Measurements from ENCODE around the gene AP2B1. TPM values are rescaled to one million over a fixed set of nuclear protein-coding genes. Genes with fewer than 3 reads are reported as not detected.

Gene AP2B1
- total and polyA plus RNA-seq, 9 of the 15 experiments (the other 6 are each of a cell fraction or from before 2014, with no cell fraction given): 60.1 to 287 (median 105) TPM

GRCh38 chr17:35764123-35764991 is 177.2 kb downstream of the AP2B1 start (continued):
- no peak for TF ChIP-seq POU5F1 (IDR thresholded peaks at IDR 0.05; ENCODE audit: borderline replicate concordance, low read depth, low read length, partially characterized antibody)
- TF ChIP-seq BCL6 (CRISPR knock-in tag; IDR thresholded peaks at IDR 0.05): no peak
- TF ChIP-seq, protein P1, sequence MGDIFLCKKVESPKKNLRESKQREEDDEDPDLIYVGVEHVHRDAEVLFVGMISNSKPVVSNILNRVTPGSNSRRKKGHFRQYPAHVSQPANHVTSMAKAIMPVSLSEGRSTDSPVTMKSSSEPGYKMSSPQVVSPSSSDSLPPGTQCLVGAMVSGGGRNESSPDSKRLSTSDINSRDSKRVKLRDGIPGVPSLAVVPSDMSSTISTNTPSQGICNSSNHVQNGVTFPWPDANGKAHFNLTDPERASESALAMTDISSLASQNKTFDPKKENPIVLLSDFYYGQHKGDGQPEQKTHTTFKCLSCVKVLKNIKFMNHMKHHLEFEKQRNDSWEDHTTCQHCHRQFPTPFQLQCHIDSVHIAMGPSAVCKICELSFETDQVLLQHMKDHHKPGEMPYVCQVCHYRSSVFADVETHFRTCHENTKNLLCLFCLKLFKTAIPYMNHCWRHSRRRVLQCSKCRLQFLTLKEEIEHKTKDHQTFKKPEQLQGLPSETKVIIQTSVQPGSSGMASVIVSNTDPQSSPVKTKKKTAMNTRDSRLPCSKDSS (IDR thresholded peaks at IDR 0.05; ENCODE audit: low read depth, partially characterized antibody): no peak
- TF ChIP-seq CBX5 (IDR thresholded peaks at IDR 0.05; ENCODE audit: borderline replicate concordance, low read depth): peak; percentile 47; the same call in 1 of the 2 replicates
- no peak for TF ChIP-seq PPARD (CRISPR knock-in tag; IDR thresholded peaks at IDR 0.05)
- TF ChIP-seq, protein P2, sequence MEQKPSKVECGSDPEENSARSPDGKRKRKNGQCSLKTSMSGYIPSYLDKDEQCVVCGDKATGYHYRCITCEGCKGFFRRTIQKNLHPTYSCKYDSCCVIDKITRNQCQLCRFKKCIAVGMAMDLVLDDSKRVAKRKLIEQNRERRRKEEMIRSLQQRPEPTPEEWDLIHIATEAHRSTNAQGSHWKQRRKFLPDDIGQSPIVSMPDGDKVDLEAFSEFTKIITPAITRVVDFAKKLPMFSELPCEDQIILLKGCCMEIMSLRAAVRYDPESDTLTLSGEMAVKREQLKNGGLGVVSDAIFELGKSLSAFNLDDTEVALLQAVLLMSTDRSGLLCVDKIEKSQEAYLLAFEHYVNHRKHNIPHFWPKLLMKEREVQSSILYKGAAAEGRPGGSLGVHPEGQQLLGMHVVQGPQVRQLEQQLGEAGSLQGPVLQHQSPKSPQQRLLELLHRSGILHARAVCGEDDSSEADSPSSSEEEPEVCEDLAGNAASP (IDR thresholded peaks at IDR 0.05): no peak
- TF ChIP-seq KHSRP (IDR thresholded peaks at IDR 0.05): no peak
- no peak for TF ChIP-seq ZHX1 (conservative IDR thresholded peaks at IDR 0.05; ENCODE audit: low read length)
- TF ChIP-seq NRF1 (conservative IDR thresholded peaks at IDR 0.05 in 1 of 2, IDR thresholded peaks at IDR 0.05 in 1 of 2): peak; percentile 62 to 72
- TF ChIP-seq THAP7 (CRISPR knock-in tag; IDR thresholded peaks at IDR 0.05): no peak
- TF ChIP-seq GABPB2 (CRISPR knock-in tag; conservative IDR thresholded peaks at IDR 0.05): no peak
- TF ChIP-seq EP300 (IDR thresholded peaks at IDR 0.05; ENCODE audit: low read length): no peak
- TF ChIP-seq MECOM (CRISPR knock-in tag; IDR thresholded peaks at IDR 0.05): no peak
- TF ChIP-seq ARID1B (IDR thresholded peaks at IDR 0.05): no peak
- no peak for TF ChIP-seq SIX5 (IDR thresholded peaks at IDR 0.05; ENCODE audit: borderline replicate concordance in 1 of 2, insufficient read depth in 1 of 2, low read depth in 1 of 2, low read length in 2 of 2)
- TF ChIP-seq ARHGAP35 (IDR thresholded peaks at IDR 0.05; ENCODE audit: partially characterized antibody): no peak
- 0 out of 2 replicates have a peak, but pooled peaks have one; percentile 8 for TF ChIP-seq HCFC1 (IDR thresholded peaks at IDR 0.05; ENCODE audit: low read depth, low read length)
- peak; percentile 97 for TF ChIP-seq L3MBTL2 (IDR thresholded peaks at IDR 0.05)
- no peak for TF ChIP-seq SMAD2 (IDR thresholded peaks at IDR 0.05; ENCODE audit: low read depth, low read length)
- no peak for TF ChIP-seq CHD4 (IDR thresholded peaks at IDR 0.05; ENCODE audit: insufficient read depth, insufficient replicate concordance, low read depth, low read length, poor library complexity, severe bottlenecking)

Data from K562 (cell line).